Activated CD4-positive, alpha-beta T cell treated with anti-CD3 and anti-CD28 coated beads for 36 hours (primary cell): ENCODE results near the gene PCDHGA10. TPM values are rescaled to one million over a fixed set of nuclear protein-coding genes. Genes with fewer than 3 reads are reported as not detected.
A peak's percentile ranks its signal among the peaks of the same experiment; 100 is the strongest.
"Not testable (repeated sequence)": the region's sequence is repeated elsewhere in the genome, so short reads cannot be mapped to it uniquely, and the experiment has no call there.

ENCODE experiments used
- ATAC-seq: fragments of 200-7000 bp; cut with Tn5 transposase; one replicate; pipeline ENCODE4 v1.10.0; 2021; ENCODE audit warnings: mild to moderate bottlenecking, moderate library complexity
- CTCF ChIA-PET: fragments of 350-600 bp; sonication (Branson Sonifier 250); formaldehyde crosslinking; loops from one replicate; lab custom pipeline; 2021; ENCODE audit warnings: antibody characterized with exemption; lab: Charles Lee
- POLR2A ChIA-PET: fragments of 350-600 bp; sonication (Branson Sonifier 250); formaldehyde crosslinking; loops from one replicate; lab custom pipeline; 2021; ENCODE audit warnings: antibody characterized with exemption, inconsistent platforms; lab: Charles Lee
- DNase-seq: peaks from one replicate; pipeline ENCODE4 v3.0.0-alpha.2; 2020
- H3K27ac Mint-ChIP-seq: one replicate; pipeline ENCODE4 v1.8.0; 2021; ENCODE audit warnings: mixed read lengths
- H3K27me3 Mint-ChIP-seq: one replicate; pipeline ENCODE4 v1.8.0; 2021; ENCODE audit warnings: mixed read lengths
- H3K36me3 Mint-ChIP-seq: one replicate; pipeline ENCODE4 v1.8.0; 2021; ENCODE audit warnings: low read depth, mixed read lengths
- H3K4me1 Mint-ChIP-seq: one replicate; pipeline ENCODE4 v1.8.0; 2021; ENCODE audit warnings: mixed read lengths
- H3K4me3 Mint-ChIP-seq: one replicate; pipeline ENCODE4 v1.8.0; 2021; ENCODE audit warnings: mild to moderate bottlenecking, moderate library complexity, mixed read lengths
- H3K9me3 Mint-ChIP-seq: one replicate; pipeline ENCODE4 v1.8.0; 2021; ENCODE audit warnings: low read depth, mixed read lengths
- intact Hi-C, 2 experiments: fragments of 100-400 bp; cut with DNase I in 1 of 2; cut with micrococcal nuclease in 1 of 2; formaldehyde crosslinking; loops; one replicate each; pipeline versions ENCODE4 v1.14.2 to v1.15.1; 2022 to 2024; cut with DNase I, micrococcal nuclease
- total RNA-seq, 2 experiments: library from RNA; stranded (reverse); gene quantifications; one replicate each; pipeline ENCODE4 v1.2.3, GENCODE V29; 2021

The PCDHGA10 gene
- total RNA-seq, 2 experiments from 2014 or later = 0.07 TPM; not detected in 1

GRCh38 chr5:141430332-141431113 lies 17.7 kb downstream of the PCDHGA10 start, which contains the start of gene PCDHGA12:
TSS of gene PCDHGA12 (plus strand) at chr5:141430507. CDS start at chr5:141430760, 253 bp downstream.
- ATAC-seq = peak; percentile 73
- intact Hi-C loops = loop anchor here (1.0 to 5.0 kb wide), 3 partner anchors 47 to 134 kb away; partner anchors contain the start of gene PCDHGC3 (in 1 of the 2)
- CTCF ChIA-PET = interaction anchor here (0.6 to 3.3 kb wide), 36 partner anchors 9 to 1247 kb away, joined by 3 to 32 read pairs (median 4); partner anchors contain the start of genes PCDHGA10, PCDHGA11, PCDHGA3 and PCDHGA4
- Mint-ChIP-seq H3K4me1 (peaks cover 17% of the 10 kb centered on the region), H3K27ac (no peak within 1 kb of the TSS), H3K27me3 (peaks cover 69% of the 10 kb centered on the region), H3K36me3 (peaks cover 31% of the 10 kb centered on the region), H3K9me3 (peaks cover 33% of the 10 kb centered on the region), H3K4me3 (peak within 1 kb of the TSS; percentile 45)
- POLR2A ChIA-PET = interaction anchor here (0.7 kb wide), 2 partner anchors 27 to 54 kb away, joined by 3 to 5 read pairs; no protein-coding TSS in a partner anchor
- peak; percentile 68 for DNase-seq

- Mint-ChIP-seq H3K27ac (no peak overlapping the region), H3K36me3 (peaks cover 31% of the 10 kb centered on the region), H3K4me1 (peaks cover 17% of the 10 kb centered on the region), H3K4me3 (peak overlapping the region; percentile 45), H3K9me3 (peaks cover 33% of the 10 kb centered on the region), H3K27me3 (peaks cover 64% of the 10 kb centered on the region)
- intact Hi-C loops = loop anchor here in 1 of 2 experiments (5.0 kb wide), 1 partner anchor 46 kb away; the partner anchor contains the start of gene PCDHGC3
- DNase-seq (peak; percentile 33), ATAC-seq (peak; percentile 36)
- ChIA-PET POLR2A (no interaction called here), CTCF (interaction anchor here (0.7 to 3.3 kb wide), 24 partner anchors 10 to 133 kb away, joined by 3 to 32 read pairs (median 6); partner anchors contain the start of genes PCDHGA10, PCDHGA11, PCDHGA3 and PCDHGA4)
Measured at GRCh38 chr5:141431286-141431685, 18.5 kb downstream of the PCDHGA10 start.

GRCh38 chr5:141432308-141432707 lies 19.5 kb downstream of the PCDHGA10 start:
- H3K9me3 Mint-ChIP-seq = peaks cover 31% of the 10 kb centered on the region
- H3K27ac Mint-ChIP-seq, DNase-seq, POLR2A ChIA-PET, ATAC-seq, H3K4me3 Mint-ChIP-seq: not testable (repeated sequence)
- peaks cover 55% of the 10 kb centered on the region for H3K27me3 Mint-ChIP-seq
- H3K36me3 Mint-ChIP-seq = peaks cover 27% of the 10 kb centered on the region
- CTCF ChIA-PET = interaction anchor here (0.7 to 3.3 kb wide), 4 partner anchors 11 to 92 kb away, joined by 3 to 32 read pairs (median 10); partner anchors contain the start of gene PCDHGA11
- H3K4me1 Mint-ChIP-seq = peaks cover 17% of the 10 kb centered on the region
- intact Hi-C loops = loop anchor here in 1 of 2 experiments (5.0 kb wide), 1 partner anchor 45 kb away; the partner anchor contains the start of gene PCDHGC3

- DNase-seq, H3K4me3 Mint-ChIP-seq, H3K27ac Mint-ChIP-seq, POLR2A ChIA-PET, ATAC-seq: not testable (repeated sequence)
- Mint-ChIP-seq H3K27me3 (peaks cover 52% of the 10 kb centered on the region), H3K4me1 (peaks cover 17% of the 10 kb centered on the region), H3K36me3 (peaks cover 27% of the 10 kb centered on the region), H3K9me3 (peaks cover 29% of the 10 kb centered on the region)
- CTCF ChIA-PET = interaction anchor here (0.7 kb wide), 1 partner anchor 33 kb away, joined by 3 read pairs; no protein-coding TSS in a partner anchor
- intact Hi-C loops = loop anchor here in 1 of 2 experiments (5.0 kb wide), 1 partner anchor 45 kb away; the partner anchor contains the start of gene PCDHGC3
Measured at GRCh38 chr5:141432726-141433125, 19.9 kb downstream of the PCDHGA10 start.

GRCh38 chr5:141434006-141434405 lies 21.2 kb downstream of the PCDHGA10 start:
- intact Hi-C loops = loop anchor here in 1 of 2 experiments (5.0 kb wide), 1 partner anchor 43 kb away; the partner anchor contains the start of gene PCDHGC3
- peaks cover 44% of the 10 kb centered on the region for H3K27me3 Mint-ChIP-seq

GRCh38 chr5:141437221-141437620 lies 24.4 kb downstream of the PCDHGA10 start:
- H3K27ac Mint-ChIP-seq = no peak overlapping the region
- intact Hi-C loops = no loop called here
- peaks cover 15% of the 10 kb centered on the region for H3K9me3 Mint-ChIP-seq
- DNase-seq = no peak
- H3K36me3 Mint-ChIP-seq = peaks cover 2% of the 10 kb centered on the region
- ChIA-PET CTCF (interaction anchor here (0.9 to 1.3 kb wide), 2 partner anchors 16 to 127 kb away, joined by 3 read pairs; partner anchors contain the start of gene PCDHGA11), POLR2A (no interaction called here)
- H3K4me3 Mint-ChIP-seq = no peak overlapping the region
- H3K4me1 Mint-ChIP-seq = no peaks in the 10 kb centered on the region
- peaks cover 38% of the 10 kb centered on the region for H3K27me3 Mint-ChIP-seq
- no peak for ATAC-seq

More at GRCh38 chr5:141434006-141434405, 21.2 kb downstream of the PCDHGA10 start:
- ChIA-PET POLR2A (no interaction called here), CTCF (interaction anchor here (0.6 kb wide), 2 partner anchors 37 to 42 kb away, joined by 3 read pairs; partner anchors contain the start of gene PCDHGC3)
- H3K4me1 Mint-ChIP-seq = peaks cover 17% of the 10 kb centered on the region
- DNase-seq (no peak), ATAC-seq (no peak)
- H3K36me3 Mint-ChIP-seq = peaks cover 21% of the 10 kb centered on the region
- H3K27ac Mint-ChIP-seq = no peak overlapping the region
- H3K4me3 Mint-ChIP-seq = no peak overlapping the region
- H3K9me3 Mint-ChIP-seq = peaks cover 27% of the 10 kb centered on the region

- CTCF ChIA-PET = interaction anchor here (0.6 to 0.8 kb wide), 3 partner anchors 16 to 232 kb away, joined by 3 to 4 read pairs (median 3); partner anchors contain the start of gene PCDHGB7
- Mint-ChIP-seq H3K27me3 (peaks cover 27% of the 10 kb centered on the region), H3K4me3 (no peak overlapping the region), H3K36me3 (no peaks in the 10 kb centered on the region), H3K4me1 (no peaks in the 10 kb centered on the region), H3K27ac (no peak overlapping the region), H3K9me3 (peaks cover 7% of the 10 kb centered on the region)
- POLR2A ChIA-PET = no interaction called here
- intact Hi-C loops = no loop called here
- ATAC-seq (no peak), DNase-seq (no peak)
Measured at GRCh38 chr5:141439411-141440141, 26.8 kb downstream of the PCDHGA10 start.

GRCh38 chr5:141440341-141440740 lies 27.6 kb downstream of the PCDHGA10 start:
- no peak for ATAC-seq
- Mint-ChIP-seq H3K4me3 (no peak overlapping the region), H3K27me3 (peaks cover 25% of the 10 kb centered on the region), H3K9me3 (peaks cover 7% of the 10 kb centered on the region), H3K4me1 (no peaks in the 10 kb centered on the region), H3K27ac (no peak overlapping the region), H3K36me3 (no peaks in the 10 kb centered on the region)
- intact Hi-C loops = no loop called here
- CTCF ChIA-PET = interaction anchor here (0.5 to 0.6 kb wide), 3 partner anchors 17 to 232 kb away, joined by 3 to 4 read pairs (median 4); no protein-coding TSS in a partner anchor
- DNase-seq = no peak
- POLR2A ChIA-PET = interaction anchor here (0.7 kb wide), 1 partner anchor 484 kb away, joined by 4 read pairs; no protein-coding TSS in a partner anchor

GRCh38 chr5:141441571-141442170 lies 28.9 kb downstream of the PCDHGA10 start:
- Mint-ChIP-seq H3K27ac (no peak overlapping the region), H3K4me1 (no peaks in the 10 kb centered on the region), H3K36me3 (no peaks in the 10 kb centered on the region), H3K4me3 (no peak overlapping the region), H3K27me3 (peaks cover 26% of the 10 kb centered on the region), H3K9me3 (peaks cover 7% of the 10 kb centered on the region)
- ATAC-seq (no peak), DNase-seq (no peak)
- ChIA-PET POLR2A (no interaction called here), CTCF (interaction anchor here (2.0 kb wide), 1 partner anchor 11 kb away, joined by 6 read pairs; the partner anchor contains the start of gene PCDHGA12)
- intact Hi-C loops = no loop called here

GRCh38 chr5:141465351-141465750 lies 52.6 kb downstream of the PCDHGA10 start:
- peaks cover 5% of the 10 kb centered on the region for H3K9me3 Mint-ChIP-seq
- ATAC-seq (no peak), DNase-seq (no peak)
- ChIA-PET CTCF (interaction anchor here (1.1 to 1.9 kb wide), 5 partner anchors 20 to 102 kb away, joined by 3 to 5 read pairs (median 3); partner anchors contain the start of gene PCDHGA10), POLR2A (no interaction called here)
- H3K4me1 Mint-ChIP-seq = no peaks in the 10 kb centered on the region
- no peak overlapping the region for H3K4me3 Mint-ChIP-seq
- peaks cover 16% of the 10 kb centered on the region for H3K27me3 Mint-ChIP-seq
- intact Hi-C loops = no loop called here
- H3K27ac Mint-ChIP-seq = no peak overlapping the region
- H3K36me3 Mint-ChIP-seq = no peaks in the 10 kb centered on the region
